ENCODE data around the gene SDHAF1.
"Not testable (repeated sequence)": the region's sequence is repeated elsewhere in the genome, so short reads cannot be mapped to it uniquely, and the experiment has no call there.

Gene SDHAF1

GRCh38 chr19:35995048-35995993 is at the start of gene SDHAF1:
TSS of gene SDHAF1 (plus strand) at chr19:35995188. CDS start at chr19:35995275, 87 bp downstream.
- peak; percentile 51 to 98 (median 94) for DNase-seq

GRCh38 chr19:35946203-35946602 is 48.8 kb upstream of the SDHAF1 start:
- no peak for DNase-seq

DNA sequence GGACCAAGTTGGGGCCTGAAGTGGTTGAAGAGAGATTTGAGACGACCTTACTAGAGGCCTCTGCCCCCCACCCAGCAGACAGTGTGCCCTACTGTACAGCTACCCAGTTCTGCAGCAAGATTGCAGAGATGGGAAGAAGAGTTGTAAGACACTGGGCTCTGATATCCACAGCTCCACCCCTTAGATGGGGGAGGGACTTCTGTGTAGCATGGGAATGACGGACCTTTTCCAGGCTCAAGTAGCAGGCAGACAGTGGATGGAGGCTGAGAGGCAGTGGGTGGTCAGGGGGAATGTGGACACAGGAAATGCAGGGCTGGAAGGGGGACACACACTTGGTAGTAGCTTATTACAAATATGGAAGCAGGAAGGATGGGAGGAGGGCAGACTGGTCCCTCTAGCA is 45.9 kb upstream of the SDHAF1 start:
- no peak for DNase-seq

DNA sequence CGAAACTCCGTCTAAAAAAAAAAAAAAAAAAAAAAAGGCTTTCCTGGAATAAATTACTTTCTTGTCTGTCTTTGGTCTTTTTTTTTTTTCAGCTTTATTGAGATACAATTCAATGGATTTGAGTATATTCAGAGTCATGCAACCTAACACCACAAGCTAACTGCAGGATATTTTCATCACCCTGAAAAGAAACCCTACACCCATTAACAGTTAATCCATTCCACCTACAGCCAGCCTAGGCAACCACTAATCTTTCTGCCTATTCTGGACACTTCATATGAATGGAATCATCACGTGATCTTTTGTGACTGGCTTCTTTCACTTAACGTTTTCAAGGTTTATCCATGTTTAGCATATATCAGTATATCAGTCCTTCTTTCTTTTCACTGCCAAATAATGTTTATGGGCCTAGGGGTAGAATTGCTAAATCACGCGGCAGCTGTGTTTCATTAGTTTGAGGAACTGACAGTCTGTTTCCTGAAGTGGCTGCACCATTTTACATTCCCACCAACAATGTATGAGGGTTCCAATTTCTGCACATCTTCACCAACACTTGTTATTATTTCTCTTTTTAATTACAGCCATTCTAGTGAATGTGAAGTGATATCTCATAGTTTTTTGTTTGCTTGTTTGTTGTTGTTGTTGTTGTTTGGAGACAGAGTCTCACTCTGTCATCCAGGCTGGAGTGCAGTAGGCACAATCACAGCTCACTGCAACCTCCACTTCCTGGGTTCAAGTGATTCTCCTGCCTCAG is 38.9 kb upstream of the SDHAF1 start:
- DNase-seq, result no peak

GRCh38 chr19:35957411-35957810 is 37.6 kb upstream of the SDHAF1 start:
- DNase-seq, result not testable (repeated sequence)

DNA sequence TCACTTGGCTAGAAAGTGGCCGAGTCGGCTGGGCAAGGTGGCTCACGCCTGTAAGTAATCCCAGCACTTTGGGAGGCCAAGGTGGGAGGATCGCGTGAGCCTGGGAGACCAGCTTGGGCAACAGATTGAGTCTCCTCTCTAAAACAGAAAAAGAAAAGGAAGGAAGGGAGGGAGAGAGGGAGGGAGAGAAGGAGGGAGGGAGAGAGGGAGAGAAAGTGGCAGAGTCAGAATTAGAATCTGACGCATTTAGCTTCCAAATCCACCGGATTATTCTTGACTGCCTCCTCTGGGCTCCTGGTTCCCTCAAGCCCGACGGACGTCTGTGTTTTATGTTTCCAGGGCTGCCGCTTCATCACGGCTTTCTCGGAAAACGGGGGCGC is 36.3 kb upstream of the SDHAF1 start:
- no peak for DNase-seq

DNA sequence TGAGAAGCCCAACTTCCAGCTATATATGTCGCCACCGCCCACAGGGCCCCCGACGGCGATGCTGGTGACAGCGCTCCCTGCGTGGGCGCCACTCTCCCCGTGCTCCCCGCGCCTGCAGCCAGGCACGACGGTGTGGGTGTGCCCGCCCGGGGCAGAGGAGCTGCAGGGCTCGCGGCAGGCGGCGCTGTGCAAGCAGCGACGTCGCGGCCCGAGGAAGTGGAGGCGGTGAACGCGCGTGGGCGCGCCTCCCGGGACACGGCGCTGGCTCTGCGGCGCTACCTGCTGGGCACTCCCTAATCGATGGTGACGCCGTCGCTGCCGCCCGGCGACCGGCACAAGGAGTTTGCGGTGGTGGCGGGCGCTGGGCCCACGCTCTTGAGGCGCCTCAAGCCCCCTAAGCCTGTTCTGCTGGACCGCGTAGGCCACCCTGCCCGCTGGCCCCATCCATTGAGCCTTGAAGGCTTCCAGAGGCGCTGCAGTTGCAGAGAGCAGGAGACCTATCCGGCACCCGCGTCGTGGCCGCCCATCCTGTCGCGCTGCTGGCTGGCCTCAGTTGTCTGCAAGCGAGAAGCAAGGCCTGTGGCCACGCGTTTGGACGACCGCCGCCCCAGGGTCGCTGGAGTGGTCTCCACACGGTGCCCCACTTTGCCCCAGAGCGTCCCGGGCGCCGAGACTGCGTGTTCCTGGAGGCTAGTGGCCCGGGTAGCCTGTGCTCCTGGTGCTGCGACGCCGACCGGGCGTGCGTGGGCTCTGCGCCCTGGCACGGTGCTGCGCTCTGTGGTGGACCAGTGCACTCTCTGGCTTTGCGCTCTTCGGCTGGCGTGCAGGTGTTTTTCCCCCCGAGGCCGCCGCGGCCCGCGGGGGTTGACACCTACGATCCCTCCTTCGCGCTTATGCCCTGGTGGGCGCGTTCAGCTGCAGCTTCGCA is 35.7 kb upstream of the SDHAF1 start:
- DNase-seq, result peak in 35 of 56 donors; percentile 5 to 69 (median 22)

GRCh38 chr19:35959968-35960320 is 35.0 kb upstream of the SDHAF1 start:
- no peak for DNase-seq

- DNase-seq, result no peak
Observed at GRCh38 chr19:35960432-35960972, 34.5 kb upstream of the SDHAF1 start.

GRCh38 chr19:35963514-35963913 is 31.5 kb upstream of the SDHAF1 start:
- peak in 1 of 56 donors; percentile 34 for DNase-seq

- DNase-seq, result no peak
Observed at GRCh38 chr19:35966771-35967170, 28.2 kb upstream of the SDHAF1 start.

- no peak for DNase-seq
Observed at GRCh38 chr19:35973487-35973886, 21.5 kb upstream of the SDHAF1 start.

DNA sequence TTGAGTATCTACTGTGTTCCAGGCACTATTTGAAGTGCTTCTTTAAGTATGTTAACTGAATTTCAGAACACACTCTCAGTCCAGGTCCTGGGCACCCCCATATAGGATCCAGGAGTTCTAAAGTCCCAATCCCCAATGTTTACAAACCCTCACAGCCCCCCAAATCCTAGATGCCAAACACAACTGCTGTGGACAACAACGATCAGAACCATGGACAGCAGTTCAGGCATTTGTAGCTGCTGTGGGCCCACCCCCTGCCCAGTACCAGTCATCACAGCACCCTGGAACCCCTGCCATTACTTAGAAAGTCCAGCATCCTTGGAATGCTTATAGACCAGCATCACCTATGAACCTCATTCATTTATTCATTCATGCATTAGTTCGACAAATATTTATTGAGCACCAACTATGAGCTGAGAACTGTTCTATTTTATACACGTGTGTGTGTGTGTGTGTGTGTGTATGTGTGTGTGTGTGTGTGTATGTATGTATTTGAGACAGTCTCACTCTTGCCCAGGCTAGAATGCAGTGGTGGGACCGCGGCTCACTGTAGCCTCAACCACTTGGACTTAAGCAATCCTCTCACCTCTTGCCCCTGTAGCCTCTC is 19.3 kb upstream of the SDHAF1 start:
- no peak for DNase-seq

GRCh38 chr19:35977446-35978222 is 17.4 kb upstream of the SDHAF1 start:
- no peak for DNase-seq

DNA sequence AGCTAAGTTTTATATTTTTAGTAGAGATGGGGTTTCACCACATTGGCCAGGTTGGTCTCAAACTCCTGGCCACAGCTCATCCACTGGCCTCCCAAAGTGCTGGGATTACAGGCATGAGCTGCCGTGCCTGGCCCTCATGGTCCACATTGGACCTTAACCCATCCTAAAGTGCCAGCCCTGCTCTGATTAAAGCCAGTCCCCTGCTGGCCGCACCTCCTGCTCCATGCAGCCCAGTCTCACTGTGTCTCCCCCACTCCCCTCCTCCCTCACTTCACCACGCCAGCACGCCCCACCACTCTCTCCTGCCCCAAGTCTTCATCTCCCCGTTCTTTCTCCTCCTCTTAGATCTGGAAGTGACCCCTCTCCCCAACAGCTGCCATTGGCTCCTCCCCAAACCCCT is 16.7 kb upstream of the SDHAF1 start:
- no peak for DNase-seq

GRCh38 chr19:35978832-35979365 is 16.1 kb upstream of the SDHAF1 start:
- peak in 7 of 56 donors; percentile 3 to 52 (median 20) for DNase-seq

GRCh38 chr19:35980997-35981396 is 14.0 kb upstream of the SDHAF1 start:
- not testable (repeated sequence) for DNase-seq

GRCh38 chr19:35983177-35983576 is 11.8 kb upstream of the SDHAF1 start:
- DNase-seq, result no peak

DNA sequence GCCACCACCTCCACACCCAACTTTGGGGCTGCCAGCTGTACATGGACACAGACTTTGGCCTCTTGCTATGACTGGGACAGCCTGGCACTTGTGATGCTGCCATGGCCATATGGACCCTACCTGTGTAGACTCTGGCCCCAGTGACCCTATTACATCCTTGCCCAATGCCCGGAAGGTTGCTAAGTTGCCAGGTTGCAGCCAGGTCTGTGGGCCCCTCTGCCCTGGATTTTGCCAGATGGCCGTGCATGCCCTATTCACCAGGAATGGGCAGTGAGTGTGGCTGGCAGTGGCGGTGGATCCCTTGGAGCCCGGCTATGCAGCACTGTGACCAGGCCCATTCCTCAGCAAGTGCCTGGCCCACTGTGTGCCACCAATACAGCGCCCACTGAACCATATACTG is 8.9 kb upstream of the SDHAF1 start:
- no peak for DNase-seq

All from nucleus accumbens (tissue), 56 donors.